ENCODE results near the gene IGSF21.
"Not testable (repeated sequence)": the region's sequence is repeated elsewhere in the genome, so short reads cannot be mapped to it uniquely, and the experiment has no call there.

The IGSF21 gene

DNA sequence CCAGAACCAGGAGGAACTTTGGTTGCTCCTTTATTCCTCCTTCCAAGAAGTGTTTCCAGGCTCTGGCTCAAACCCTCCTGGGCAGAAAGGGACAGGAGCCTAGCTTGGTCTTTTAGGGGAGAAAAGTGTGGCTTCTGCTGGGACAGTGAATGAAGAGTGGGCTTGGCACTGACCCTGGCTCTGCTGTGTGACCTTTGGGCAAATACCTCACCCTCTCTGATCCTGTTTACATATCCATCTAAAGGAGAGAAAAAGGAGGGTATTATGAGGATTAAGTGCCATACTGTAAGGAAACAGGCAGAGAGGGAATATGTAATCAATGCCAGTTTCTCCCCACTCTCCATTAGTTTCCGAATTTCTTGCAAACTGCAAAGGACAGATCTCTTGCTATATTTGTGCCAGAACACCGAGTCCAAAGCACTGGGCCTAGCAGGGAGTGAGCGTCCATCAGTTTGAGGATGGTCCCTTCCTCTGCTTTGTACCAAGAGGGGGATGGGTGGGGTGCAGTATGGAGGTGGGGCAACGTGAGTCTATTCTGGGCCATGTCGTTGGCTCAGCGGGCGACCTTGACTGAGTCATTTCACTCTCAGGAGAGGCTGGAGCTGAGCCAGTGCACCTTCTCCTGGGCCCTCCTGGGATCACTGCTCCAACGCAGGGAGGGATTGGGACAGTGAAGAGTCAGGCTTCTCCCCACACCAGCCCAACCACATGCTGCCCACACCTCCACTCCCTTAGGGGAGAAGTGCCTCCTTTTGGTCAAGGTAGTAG lies 38.4 kb downstream of the IGSF21 start:
- no peak for DNase-seq (ENCODE audit: low read depth)

DNA sequence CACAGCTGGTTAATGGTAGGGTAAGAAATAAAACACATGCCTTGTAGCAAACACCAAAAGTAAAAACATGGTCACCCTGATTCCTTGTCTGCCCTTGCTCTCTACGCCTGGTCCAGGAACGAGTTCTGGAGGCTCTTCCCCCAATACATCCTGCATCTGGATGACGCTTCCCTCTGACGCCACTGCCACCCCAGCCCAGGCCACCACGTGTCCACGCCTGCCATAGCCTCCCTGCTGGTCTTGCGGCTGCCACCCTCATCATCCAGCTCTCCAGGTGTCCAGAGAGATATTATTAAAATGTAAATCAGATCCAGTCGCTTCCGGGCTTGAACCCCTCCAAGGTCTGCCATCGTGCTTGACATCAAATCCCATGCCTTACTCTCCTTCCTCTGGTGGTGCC lies 39.3 kb downstream of the IGSF21 start:
- no peak for DNase-seq (ENCODE audit: low read depth)

GRCh38 chr1:18147672-18148071 lies 40.1 kb downstream of the IGSF21 start:
- DNase-seq (ENCODE audit: low read depth) = no peak

GRCh38 chr1:18148461-18148860 lies 40.9 kb downstream of the IGSF21 start:
- no peak for DNase-seq (ENCODE audit: low read depth)

DNA sequence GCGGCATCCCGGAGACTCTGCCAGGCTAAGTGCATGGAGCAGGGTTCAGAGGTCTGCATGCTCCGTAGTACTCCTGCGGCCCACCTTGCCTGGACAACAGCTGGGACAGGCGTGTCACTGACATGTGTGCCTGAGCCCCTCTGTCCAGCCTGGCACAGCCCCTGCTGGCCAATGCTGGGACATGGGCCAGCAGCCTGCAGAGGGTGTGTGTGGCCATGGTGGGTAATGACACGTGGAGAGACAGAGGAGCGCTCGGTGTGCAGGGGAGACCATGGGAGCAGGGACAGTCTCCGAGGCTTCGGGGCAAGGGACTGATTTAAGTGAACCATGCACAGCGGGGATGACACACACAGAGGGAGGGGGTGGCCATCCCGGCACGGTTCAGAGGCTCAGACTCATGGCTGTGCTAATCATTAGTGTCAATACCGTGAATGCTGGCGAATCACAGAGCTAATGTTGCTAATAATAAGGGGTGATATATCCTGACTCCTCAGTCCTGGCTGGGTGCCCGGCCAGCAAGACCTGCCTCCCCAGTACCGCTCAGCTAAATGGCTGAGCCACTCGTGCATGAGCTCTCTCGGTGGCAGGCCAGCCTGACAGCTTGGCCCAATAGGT lies 41.5 kb downstream of the IGSF21 start:
- no peak for DNase-seq (ENCODE audit: low read depth)

DNA sequence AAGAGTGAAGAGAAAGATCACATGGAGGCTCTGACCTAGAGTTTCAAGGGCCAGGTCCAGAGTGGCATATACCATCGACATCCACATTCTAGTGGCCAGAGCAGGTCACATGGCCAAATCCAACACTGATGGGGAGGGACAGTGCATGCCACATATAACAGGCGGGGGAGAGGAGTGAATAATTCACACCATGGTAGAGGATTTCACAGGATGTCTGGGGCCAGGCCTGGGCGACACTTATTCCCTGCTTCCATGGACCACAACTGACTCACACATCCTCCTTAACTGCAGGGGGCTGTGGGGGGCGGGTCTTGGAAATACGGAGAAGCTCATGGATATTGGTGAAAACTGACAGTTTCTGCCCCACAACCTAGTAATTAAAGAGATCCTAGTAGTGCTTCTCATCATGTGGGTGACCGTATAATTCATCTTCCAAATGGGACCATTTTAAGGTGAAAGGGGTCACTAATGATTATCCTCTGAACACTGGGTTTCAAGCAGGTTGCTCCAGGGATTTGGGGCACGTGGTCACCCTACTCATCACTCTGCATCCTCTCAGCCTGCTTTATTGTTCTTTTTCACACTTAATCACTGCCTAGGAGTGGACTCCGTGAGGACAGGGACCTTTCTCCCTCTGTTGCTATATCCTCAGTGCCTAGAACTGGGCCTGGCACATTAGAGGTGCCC lies 44.0 kb downstream of the IGSF21 start:
- DNase-seq (ENCODE audit: low read depth) = no peak

- DNase-seq (ENCODE audit: low read depth) = no peak
Measured at GRCh38 chr1:18154430-18155194, 47.0 kb downstream of the IGSF21 start.

DNA sequence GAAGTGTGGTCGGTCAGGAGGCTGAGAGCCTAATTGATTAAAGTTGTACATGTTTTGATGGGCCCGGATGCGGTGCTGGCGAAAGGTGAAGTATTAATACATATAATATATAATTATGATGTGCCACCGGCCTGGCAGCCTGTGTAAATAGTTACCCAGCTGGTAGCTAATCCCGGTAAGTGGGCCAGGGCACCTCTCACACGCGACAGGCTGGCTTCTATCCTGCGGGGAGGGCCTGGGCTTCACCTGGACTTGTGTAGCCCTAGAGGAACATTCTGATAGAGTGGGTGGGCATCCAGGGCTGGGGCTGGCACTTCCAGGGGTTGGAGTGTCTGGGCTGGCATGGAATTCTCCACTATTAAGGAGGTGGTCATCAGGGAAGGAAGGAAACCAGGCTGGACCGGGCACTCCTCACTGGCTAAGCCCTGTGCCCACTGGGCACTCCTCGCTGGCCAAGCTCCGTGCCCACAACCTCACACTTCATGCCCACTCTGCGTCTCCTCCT lies 48.3 kb downstream of the IGSF21 start:
- DNase-seq (ENCODE audit: low read depth) = no peak

DNA sequence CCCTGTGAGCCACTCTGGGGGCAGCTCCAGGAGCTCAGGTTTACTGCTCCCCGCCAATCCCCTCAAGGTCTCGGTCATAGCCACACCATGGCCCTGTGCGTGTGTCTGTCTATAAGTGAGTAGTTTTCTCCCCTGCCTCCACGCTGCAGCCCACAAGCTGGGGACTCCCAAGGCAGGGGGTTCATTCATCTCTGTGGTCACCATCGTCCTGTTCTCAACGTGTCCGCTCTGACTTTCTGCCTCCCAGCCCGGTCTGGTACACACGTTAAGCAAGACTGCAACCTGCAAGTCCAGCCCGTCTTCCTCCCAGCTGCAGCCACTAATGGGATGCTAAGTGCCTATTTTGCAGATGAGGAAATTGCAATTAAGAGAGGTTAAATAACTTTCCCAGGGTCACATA lies 49.8 kb downstream of the IGSF21 start:
- no peak for DNase-seq (ENCODE audit: low read depth)

- no peak for DNase-seq (ENCODE audit: low read depth)
Measured at GRCh38 chr1:18157968-18158367, 50.4 kb downstream of the IGSF21 start.

GRCh38 chr1:18158714-18159113 lies 51.1 kb downstream of the IGSF21 start:
- DNase-seq (ENCODE audit: low read depth) = no peak

- no peak for DNase-seq (ENCODE audit: low read depth)
Measured at GRCh38 chr1:18160290-18160942, 52.8 kb downstream of the IGSF21 start.

DNA sequence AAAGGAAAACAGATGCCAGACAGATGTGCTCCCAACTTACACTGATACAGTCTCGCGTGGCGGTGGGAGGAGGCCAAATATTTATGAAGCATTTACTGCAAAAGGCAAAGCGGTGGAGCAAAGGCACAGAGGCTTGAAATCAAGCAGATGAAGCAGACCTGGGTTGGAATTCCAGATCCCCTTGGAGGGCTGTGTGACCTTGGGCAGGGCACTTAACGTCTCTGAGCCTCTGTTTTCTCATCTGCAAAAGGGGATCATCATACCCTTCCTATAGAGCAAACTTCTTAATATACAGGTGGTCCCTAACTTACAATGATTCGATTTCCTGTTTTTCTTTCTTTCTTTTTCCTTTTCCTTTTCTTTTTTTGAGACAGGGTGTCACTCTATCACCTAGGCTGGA lies 54.1 kb downstream of the IGSF21 start:
- DNase-seq (ENCODE audit: low read depth) = no peak

DNA sequence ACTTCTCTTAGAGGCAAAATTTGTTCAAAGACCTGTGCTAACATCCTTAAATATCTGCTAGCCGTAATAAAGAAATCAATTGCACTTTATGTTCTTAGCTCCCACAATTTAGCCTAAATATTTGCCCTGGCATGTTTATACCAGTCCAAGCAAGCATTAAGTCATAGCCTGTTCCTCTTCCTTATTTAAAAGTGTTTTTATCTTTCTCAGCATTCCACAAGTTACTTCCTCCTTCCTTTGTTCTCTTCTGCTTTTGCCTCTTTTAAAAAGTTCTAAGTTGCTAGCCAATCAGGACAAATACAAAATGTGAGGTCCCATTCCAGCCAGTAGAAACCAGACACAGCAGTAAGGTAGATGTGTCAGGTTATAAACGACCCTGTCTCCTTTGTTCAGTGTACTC lies 58.0 kb downstream of the IGSF21 start:
- DNase-seq (ENCODE audit: low read depth) = not testable (repeated sequence)

DNA sequence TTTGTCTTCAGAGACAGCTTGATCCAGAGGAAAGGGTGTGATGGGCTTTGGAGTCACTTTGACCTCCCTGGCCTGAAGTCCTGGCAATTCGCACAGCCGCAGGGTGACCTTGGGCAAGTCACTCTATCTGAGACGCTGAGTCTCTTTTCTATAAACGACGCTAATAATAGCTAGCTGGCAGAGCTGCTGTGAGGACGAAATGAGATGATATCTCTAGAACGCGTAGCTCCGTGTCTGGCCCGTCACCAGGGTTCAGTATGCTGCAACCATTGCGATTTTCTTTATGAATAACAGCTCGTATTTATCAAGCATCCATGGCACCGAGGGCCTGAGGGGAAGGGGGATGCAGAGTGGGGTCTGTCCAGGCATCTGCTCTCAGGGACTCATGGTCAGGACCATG lies 58.7 kb downstream of the IGSF21 start:
- DNase-seq (ENCODE audit: low read depth) = no peak

GRCh38 chr1:18166929-18167328 lies 59.3 kb downstream of the IGSF21 start:
- DNase-seq (ENCODE audit: low read depth) = no peak

DNA sequence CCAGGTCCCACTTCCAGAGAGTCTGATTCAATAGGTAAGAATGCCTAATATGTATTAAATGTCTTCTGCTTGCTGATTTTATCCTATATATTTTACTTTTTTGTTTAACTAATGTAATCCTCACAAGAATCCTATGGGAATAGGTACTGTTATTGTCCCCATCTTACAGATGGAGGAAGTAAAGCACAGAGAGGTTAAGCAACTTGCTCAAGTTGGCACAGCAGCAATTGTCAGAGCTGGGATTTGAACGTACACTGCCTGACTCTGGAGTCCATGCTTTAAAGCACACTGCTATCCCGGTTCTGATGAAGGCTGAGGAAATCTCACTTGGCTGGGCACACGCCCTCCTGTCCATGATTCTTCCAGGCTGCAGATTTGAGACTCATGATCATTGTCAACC lies 62.8 kb downstream of the IGSF21 start:
- DNase-seq (ENCODE audit: low read depth) = no peak

DNA sequence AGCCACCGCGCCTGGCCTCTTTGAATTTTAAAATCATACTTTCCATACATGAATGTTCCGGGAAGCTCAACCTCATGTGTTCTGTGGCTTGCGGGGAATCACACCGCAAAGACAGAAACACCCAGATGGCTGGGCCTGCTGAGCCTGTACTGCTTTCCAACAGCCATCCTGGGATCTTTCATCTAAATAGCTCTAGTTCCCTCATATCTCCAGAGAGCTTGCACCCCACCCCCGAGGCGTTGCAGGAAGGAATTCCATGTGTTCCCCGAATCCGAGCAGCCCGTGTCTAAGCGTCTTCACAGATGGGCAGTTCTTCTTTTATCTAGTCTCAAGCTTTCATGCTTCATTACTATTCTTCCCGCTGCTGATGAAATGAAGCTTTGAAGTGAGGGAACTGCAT lies 66.4 kb downstream of the IGSF21 start:
- no peak for DNase-seq (ENCODE audit: low read depth)

DNA sequence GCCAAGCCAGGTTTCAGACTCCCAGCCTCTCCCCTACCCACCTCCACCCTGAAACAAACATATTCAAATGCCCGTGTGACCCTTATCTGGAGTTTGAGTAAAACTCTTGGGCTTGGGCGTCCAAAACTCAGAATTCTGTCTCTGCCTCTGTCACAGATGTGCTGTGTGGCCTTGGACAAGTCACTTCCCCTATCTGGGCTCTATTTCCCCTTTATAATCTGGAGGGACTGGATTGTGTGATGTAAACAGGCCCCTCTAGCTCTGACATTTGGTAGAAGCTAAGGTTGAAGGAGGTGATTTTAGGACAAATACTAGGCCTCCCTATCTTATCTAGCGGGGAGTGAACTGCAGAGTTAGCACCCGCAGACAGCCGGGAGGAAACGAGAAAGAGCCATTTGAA lies 67.5 kb downstream of the IGSF21 start:
- DNase-seq (ENCODE audit: low read depth) = no peak

DNA sequence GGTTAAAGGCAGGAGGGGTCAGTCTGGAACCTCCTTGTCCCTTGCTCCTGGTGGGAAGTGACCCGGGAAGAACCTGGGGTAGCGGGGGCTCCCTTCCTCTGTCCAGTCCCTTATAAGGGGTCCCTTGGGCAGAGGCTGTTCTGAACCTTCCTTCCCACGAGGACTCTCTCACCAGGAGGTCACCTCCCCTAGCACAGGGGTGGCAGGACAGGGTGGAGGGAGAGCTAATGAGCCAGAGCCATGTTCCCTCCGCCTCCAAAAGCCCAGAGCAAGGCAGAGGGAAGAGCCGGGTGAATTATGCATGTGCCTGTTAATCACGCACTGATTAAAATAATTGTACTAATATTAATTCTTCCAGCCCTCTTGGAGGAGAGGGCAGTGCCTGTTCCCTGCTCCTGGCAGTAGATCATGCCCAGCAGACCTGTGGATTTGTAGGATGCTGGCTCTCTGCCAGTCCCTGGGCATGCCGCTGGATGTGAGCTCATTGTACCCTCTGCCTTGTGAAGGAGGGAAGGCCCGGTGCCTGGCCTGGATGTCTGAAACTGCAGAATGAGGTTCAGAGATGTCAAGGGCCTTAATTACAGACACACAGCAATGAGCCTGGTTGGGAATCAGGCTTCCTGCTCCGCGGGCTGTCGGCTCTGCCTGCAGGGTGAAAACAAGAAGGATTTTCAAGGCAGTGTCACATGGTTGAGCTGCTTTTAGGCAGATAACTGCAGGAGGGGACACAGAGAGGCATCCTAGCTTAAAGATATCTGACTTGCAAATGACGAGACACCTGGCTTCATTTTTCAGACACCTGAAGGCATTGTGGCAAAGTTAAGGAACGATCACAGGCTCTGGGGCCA lies 68.2 kb downstream of the IGSF21 start:
- DNase-seq (ENCODE audit: low read depth) = no peak

DNA sequence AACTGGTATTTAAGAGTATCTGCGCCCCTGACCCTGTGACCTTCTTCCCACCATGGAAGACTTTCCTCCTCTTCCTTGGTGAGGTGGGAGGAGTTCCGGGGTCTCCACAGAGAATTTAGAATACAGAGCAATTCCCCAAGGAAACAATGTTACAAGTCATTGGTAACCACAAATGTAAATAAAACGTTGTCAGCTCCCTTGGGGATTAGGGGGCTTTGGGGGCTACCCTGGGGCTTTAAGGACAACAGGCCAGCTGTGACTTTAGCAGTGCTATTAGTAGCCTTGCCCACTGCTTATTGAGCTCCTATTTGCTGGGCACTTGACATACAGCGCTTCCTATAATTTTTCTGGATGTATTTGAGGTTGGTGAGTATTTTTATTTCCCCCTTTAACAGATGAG lies 69.0 kb downstream of the IGSF21 start:
- no peak for DNase-seq (ENCODE audit: low read depth)
